ENCODE data around the gene PDCD7.

The PDCD7 gene

DNA sequence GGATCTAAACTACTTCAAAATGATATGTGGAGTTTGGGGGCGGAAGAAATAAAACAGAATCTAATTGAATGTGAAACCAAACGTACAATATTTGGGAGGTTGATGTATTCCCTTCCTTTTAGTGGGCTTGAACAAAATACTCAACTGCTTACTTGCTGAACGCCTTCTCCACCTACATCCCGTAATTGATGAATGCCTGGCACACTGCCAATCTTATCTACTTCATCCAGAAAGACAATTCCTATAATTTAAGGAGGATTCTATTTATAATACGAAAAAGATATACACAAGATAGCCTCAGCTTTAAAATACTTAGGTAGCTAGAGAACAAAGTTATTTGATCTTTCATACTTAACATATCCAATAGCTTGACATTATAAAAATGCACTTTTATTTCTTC, 23.1 kb upstream of the PDCD7 start:
- no peaks in the 10 kb centered on the region for H4K20me1 ChIP-seq (ENCODE audit: insufficient read depth, low read length)
- H3K4me3 ChIP-seq (ENCODE audit: low read depth, low read length, poor library complexity, severe bottlenecking): no peak overlapping the region
- no peaks in the 10 kb centered on the region for H3K9me3 ChIP-seq (ENCODE audit: low read length)
- no peak for TF ChIP-seq EZH2 (IDR thresholded peaks at IDR 0.05; ENCODE audit: borderline replicate concordance, low read length)
- TF ChIP-seq, protein P1, sequence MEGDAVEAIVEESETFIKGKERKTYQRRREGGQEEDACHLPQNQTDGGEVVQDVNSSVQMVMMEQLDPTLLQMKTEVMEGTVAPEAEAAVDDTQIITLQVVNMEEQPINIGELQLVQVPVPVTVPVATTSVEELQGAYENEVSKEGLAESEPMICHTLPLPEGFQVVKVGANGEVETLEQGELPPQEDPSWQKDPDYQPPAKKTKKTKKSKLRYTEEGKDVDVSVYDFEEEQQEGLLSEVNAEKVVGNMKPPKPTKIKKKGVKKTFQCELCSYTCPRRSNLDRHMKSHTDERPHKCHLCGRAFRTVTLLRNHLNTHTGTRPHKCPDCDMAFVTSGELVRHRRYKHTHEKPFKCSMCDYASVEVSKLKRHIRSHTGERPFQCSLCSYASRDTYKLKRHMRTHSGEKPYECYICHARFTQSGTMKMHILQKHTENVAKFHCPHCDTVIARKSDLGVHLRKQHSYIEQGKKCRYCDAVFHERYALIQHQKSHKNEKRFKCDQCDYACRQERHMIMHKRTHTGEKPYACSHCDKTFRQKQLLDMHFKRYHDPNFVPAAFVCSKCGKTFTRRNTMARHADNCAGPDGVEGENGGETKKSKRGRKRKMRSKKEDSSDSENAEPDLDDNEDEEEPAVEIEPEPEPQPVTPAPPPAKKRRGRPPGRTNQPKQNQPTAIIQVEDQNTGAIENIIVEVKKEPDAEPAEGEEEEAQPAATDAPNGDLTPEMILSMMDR (IDR thresholded peaks at IDR 0.05; ENCODE audit: low read length): no peak
- no peaks in the 10 kb centered on the region for H3K79me2 ChIP-seq (ENCODE audit: insufficient read depth, low read length)
- no peak overlapping the region for H2AFZ ChIP-seq (ENCODE audit: low read length)
- no peaks in the 10 kb centered on the region for H3K27me3 ChIP-seq (ENCODE audit: insufficient read depth, low read length)
- no peaks in the 10 kb centered on the region for H3F3A ChIP-seq (ENCODE audit: insufficient read depth, low read length)
- H3K36me3 ChIP-seq (ENCODE audit: insufficient read depth, low read length): peaks cover 76% of the 10 kb centered on the region
- H3K9me2 ChIP-seq (ENCODE audit: low read depth, low read length): no peaks in the 10 kb centered on the region
- H3K4me2 ChIP-seq (ENCODE audit: low read length): no peak overlapping the region
- H3K9ac ChIP-seq (ENCODE audit: low read length): no peak overlapping the region
- no peak overlapping the region for H3K27ac ChIP-seq (ENCODE audit: low read depth, low read length, poor library complexity, severe bottlenecking)
- no peaks in the 10 kb centered on the region for H3K4me1 ChIP-seq (ENCODE audit: insufficient read depth, low read length, severe bottlenecking)

GRCh38 chr15:65154720-65155119, 21.1 kb upstream of the PDCD7 start:
- H3K4me3 ChIP-seq (ENCODE audit: low read depth, low read length, poor library complexity, severe bottlenecking): no peak overlapping the region
- H3K4me2 ChIP-seq (ENCODE audit: low read length): no peak overlapping the region
- no peaks in the 10 kb centered on the region for H4K20me1 ChIP-seq (ENCODE audit: insufficient read depth, low read length)
- no peaks in the 10 kb centered on the region for H3K9me3 ChIP-seq (ENCODE audit: low read length)
- peaks cover 85% of the 10 kb centered on the region for H3K36me3 ChIP-seq (ENCODE audit: insufficient read depth, low read length)
- H3K9ac ChIP-seq (ENCODE audit: low read length): no peak overlapping the region
- no peaks in the 10 kb centered on the region for H3F3A ChIP-seq (ENCODE audit: insufficient read depth, low read length)
- H3K79me2 ChIP-seq (ENCODE audit: insufficient read depth, low read length): no peaks in the 10 kb centered on the region
- H2AFZ ChIP-seq (ENCODE audit: low read length): no peak overlapping the region
- no peaks in the 10 kb centered on the region for H3K9me2 ChIP-seq (ENCODE audit: low read depth, low read length)
- TF ChIP-seq EZH2 (IDR thresholded peaks at IDR 0.05; ENCODE audit: borderline replicate concordance, low read length): no peak
- TF ChIP-seq, protein P1 (IDR thresholded peaks at IDR 0.05; ENCODE audit: low read length): no peak
- H3K27ac ChIP-seq (ENCODE audit: low read depth, low read length, poor library complexity, severe bottlenecking): no peak overlapping the region
- H3K27me3 ChIP-seq (ENCODE audit: insufficient read depth, low read length): no peaks in the 10 kb centered on the region
- H3K4me1 ChIP-seq (ENCODE audit: insufficient read depth, low read length, severe bottlenecking): no peaks in the 10 kb centered on the region

DNA sequence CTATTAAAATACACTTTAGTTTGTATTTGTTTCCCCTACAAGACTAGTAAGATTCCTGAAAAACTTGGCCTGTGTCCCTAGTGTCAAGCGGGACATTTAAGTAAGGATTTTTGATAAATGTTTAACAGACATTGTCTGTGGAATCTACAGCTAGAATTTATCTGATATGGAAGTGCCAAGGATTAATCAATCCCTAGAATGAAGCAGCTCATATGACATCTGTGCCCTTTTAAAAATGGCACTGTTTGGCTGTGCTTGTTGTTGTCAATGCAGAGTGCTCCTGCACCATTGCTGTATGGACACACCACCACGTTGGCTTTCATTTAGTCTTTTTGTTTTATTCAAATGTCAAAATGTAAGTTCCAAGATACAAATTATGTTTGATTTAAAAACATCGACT, 14.3 kb upstream of the PDCD7 start:
- Histone ChIP-seq H3K9me3 (ENCODE audit: low read length) (no peaks in the 10 kb centered on the region), H3K9me2 (ENCODE audit: low read depth, low read length) (no peaks in the 10 kb centered on the region), H3F3A (ENCODE audit: insufficient read depth, low read length) (no peaks in the 10 kb centered on the region), H3K4me3 (ENCODE audit: low read depth, low read length, poor library complexity, severe bottlenecking) (no peak overlapping the region), H3K4me2 (ENCODE audit: low read length) (no peak overlapping the region), H3K36me3 (ENCODE audit: insufficient read depth, low read length) (peaks cover 50% of the 10 kb centered on the region), H2AFZ (ENCODE audit: low read length) (no peak overlapping the region), H4K20me1 (ENCODE audit: insufficient read depth, low read length) (no peaks in the 10 kb centered on the region), H3K4me1 (ENCODE audit: insufficient read depth, low read length, severe bottlenecking) (no peaks in the 10 kb centered on the region), H3K27me3 (ENCODE audit: insufficient read depth, low read length) (no peaks in the 10 kb centered on the region), H3K27ac (ENCODE audit: low read depth, low read length, poor library complexity, severe bottlenecking) (no peak overlapping the region), H3K9ac (ENCODE audit: low read length) (no peak overlapping the region), H3K79me2 (ENCODE audit: insufficient read depth, low read length) (no peaks in the 10 kb centered on the region)
- no peak for TF ChIP-seq EZH2 (IDR thresholded peaks at IDR 0.05; ENCODE audit: borderline replicate concordance, low read length)
- TF ChIP-seq, protein P1 (IDR thresholded peaks at IDR 0.05; ENCODE audit: low read length): no peak
